Neural progenitor cell (in vitro differentiated cells): ENCODE measurements around the gene PIAS2. TPM values are rescaled to one million over a fixed set of nuclear protein-coding genes. Genes with fewer than 3 reads are reported as not detected.

Source experiments
- DNase-seq: peaks from one replicate; pipeline ENCODE4 v3.0.0-alpha.2; 2016; ENCODE audit warnings: low spot score
- H2AFZ ChIP-seq: fragments of 200-600 bp; sonication (generic); replicated peaks from 2 replicates; pipeline ENCODE4 v1.6.1; 2016; ENCODE audit warnings: antibody characterized with exemption
- H3F3A ChIP-seq: fragments of 200-600 bp; sonication (generic); 2 replicates; pipeline ENCODE4 v1.6.1; 2016; ENCODE audit warnings: antibody characterized with exemption, low read depth
- H3K27ac ChIP-seq: fragments of 200-600 bp; sonication (generic); 2 replicates; pipeline ENCODE4 v1.5.1; 2016; ENCODE audit warnings: mild to moderate bottlenecking
- H3K27me3 ChIP-seq: fragments of 200-600 bp; sonication (generic); 2 replicates; pipeline ENCODE4 v1.6.1; 2016; ENCODE audit warnings: mild to moderate bottlenecking, moderate library complexity
- H3K36me3 ChIP-seq: fragments of 200-600 bp; sonication (generic); 2 replicates; pipeline ENCODE4 v1.5.1; 2016
- H3K4me1 ChIP-seq: fragments of 200-600 bp; sonication (generic); 2 replicates; pipeline ENCODE4 v1.6.1; 2016; ENCODE audit warnings: mixed run types
- H3K4me2 ChIP-seq: fragments of 200-600 bp; sonication (generic); 2 replicates; pipeline ENCODE4 v1.6.1; 2016
- H3K4me3 ChIP-seq: fragments of 200-600 bp; sonication (generic); 2 replicates; pipeline ENCODE4 v1.5.1; 2016
- H3K79me2 ChIP-seq: fragments of 200-600 bp; sonication (generic); 2 replicates; pipeline ENCODE4 v1.6.1; 2016; ENCODE audit warnings: low read depth
- H3K9ac ChIP-seq: fragments of 200-600 bp; sonication (generic); 2 replicates; pipeline ENCODE4 v1.6.1; 2016
- H3K9me3 ChIP-seq: fragments of 200-600 bp; sonication (generic); 2 replicates; pipeline ENCODE4 v1.5.1; 2016; ENCODE audit warnings: low read depth
- H4K20me1 ChIP-seq: fragments of 200-600 bp; sonication (generic); 2 replicates; pipeline ENCODE4 v1.6.1; 2016; ENCODE audit warnings: low read depth
- H3K27ac Mint-ChIP-seq: 3 replicates; pipeline ENCODE4 v1.8.0; 2021; ENCODE audit warnings: mixed read lengths
- H3K27me3 Mint-ChIP-seq: 2 replicates; pipeline ENCODE4 v1.8.0; 2022; ENCODE audit warnings: low read depth, mild to moderate bottlenecking, inconsistent platforms, moderate library complexity, mixed read lengths; ENCODE audit not compliant: insufficient read depth
- H3K36me3 Mint-ChIP-seq: 3 replicates; pipeline ENCODE4 v1.8.0; 2021; ENCODE audit warnings: mixed read lengths
- H3K4me1 Mint-ChIP-seq: 3 replicates; pipeline ENCODE4 v1.8.0; 2021; ENCODE audit warnings: mixed read lengths
- H3K4me3 Mint-ChIP-seq: 3 replicates; pipeline ENCODE4 v1.8.0; 2021; ENCODE audit warnings: mild to moderate bottlenecking, moderate library complexity, mixed read lengths
- H3K9me3 Mint-ChIP-seq: 3 replicates; pipeline ENCODE4 v1.8.0; 2020; ENCODE audit warnings: mixed read lengths
- EZH2 ChIP-seq: fragments of 200-600 bp; sonication (generic); IDR thresholded peaks from 2 replicates; pipeline ENCODE4 v1.6.1; 2017; ENCODE audit warnings: antibody characterized with exemption, mild to moderate bottlenecking, moderate library complexity
- EZH2phosphoT487 ChIP-seq: fragments of 200-600 bp; sonication (generic); IDR thresholded peaks from 2 replicates; pipeline ENCODE4 v1.6.1; 2017; ENCODE audit warnings: antibody characterized with exemption
- total RNA-seq: library from RNA; depleted of rRNA; stranded (reverse); fragments of >200 nt; gene quantifications from 2 replicates; pipeline ENCODE4 v1.2.3, GENCODE V29; 2015; ENCODE audit warnings: low replicate concordance
- TF ChIP-seq, protein P1 (sequence below): fragments of 200-600 bp; sonication (generic); IDR thresholded peaks from 2 replicates; pipeline ENCODE4 v1.5.1; 2017; ENCODE audit warnings: antibody characterized with exemption, mild to moderate bottlenecking

The PIAS2 gene
- total RNA-seq, 1 donor from 2014 or later = 39.4 TPM

DNA sequence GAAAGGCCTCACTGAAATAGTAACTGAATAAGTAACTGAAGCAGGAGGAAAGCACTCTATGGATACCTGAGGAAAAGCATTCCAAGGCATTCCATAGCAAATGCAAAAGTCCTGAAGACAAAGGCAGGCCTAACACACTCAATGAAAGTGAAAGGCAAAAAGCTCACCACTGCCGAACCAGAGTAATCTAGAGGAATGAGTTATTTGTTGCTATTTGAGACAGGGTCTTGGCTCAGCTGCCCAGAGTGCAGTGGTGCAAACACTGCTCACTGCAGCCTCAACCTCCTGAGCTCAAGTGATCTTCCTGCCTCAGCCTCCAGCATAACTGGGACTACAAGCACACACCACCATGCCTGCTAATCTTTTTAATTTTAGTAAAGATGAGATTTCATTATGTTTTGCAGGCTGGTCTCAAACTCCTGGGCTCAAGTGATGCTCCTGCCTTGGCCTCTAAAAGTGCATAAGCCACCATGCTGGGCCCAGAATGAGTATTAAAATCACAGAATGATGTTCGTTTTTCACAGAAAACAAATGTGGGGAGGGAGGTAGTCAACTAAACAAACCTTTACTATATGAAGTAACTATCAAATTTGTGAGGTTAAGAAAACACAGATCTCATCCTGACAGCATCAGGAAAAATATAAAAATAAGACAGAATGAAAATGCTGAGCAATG lies 17.9 kb downstream of the PIAS2 start:
- H2AFZ ChIP-seq = no peak overlapping the region
- H3K4me2 ChIP-seq = peak overlapping the region; percentile 34
- no peaks in the 10 kb centered on the region for H4K20me1 ChIP-seq
- peaks cover 9% of the 10 kb centered on the region for H3K4me1 Mint-ChIP-seq
- no peak overlapping the region for H3K4me3 ChIP-seq
- TF ChIP-seq EZH2phosphoT487 = no peak
- no peak for TF ChIP-seq EZH2
- TF ChIP-seq, protein P1, sequence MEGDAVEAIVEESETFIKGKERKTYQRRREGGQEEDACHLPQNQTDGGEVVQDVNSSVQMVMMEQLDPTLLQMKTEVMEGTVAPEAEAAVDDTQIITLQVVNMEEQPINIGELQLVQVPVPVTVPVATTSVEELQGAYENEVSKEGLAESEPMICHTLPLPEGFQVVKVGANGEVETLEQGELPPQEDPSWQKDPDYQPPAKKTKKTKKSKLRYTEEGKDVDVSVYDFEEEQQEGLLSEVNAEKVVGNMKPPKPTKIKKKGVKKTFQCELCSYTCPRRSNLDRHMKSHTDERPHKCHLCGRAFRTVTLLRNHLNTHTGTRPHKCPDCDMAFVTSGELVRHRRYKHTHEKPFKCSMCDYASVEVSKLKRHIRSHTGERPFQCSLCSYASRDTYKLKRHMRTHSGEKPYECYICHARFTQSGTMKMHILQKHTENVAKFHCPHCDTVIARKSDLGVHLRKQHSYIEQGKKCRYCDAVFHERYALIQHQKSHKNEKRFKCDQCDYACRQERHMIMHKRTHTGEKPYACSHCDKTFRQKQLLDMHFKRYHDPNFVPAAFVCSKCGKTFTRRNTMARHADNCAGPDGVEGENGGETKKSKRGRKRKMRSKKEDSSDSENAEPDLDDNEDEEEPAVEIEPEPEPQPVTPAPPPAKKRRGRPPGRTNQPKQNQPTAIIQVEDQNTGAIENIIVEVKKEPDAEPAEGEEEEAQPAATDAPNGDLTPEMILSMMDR = no peak
- peak overlapping the region; percentile 91 for H3K27ac ChIP-seq
- H3K4me1 ChIP-seq = peaks cover 11% of the 10 kb centered on the region
- peaks cover 11% of the 10 kb centered on the region for H3F3A ChIP-seq
- H3K27me3 Mint-ChIP-seq = no peaks in the 10 kb centered on the region
- H3K9ac ChIP-seq = no peak overlapping the region
- DNase-seq = peak; percentile 70
- peaks cover 27% of the 10 kb centered on the region for H3K36me3 Mint-ChIP-seq
- no peaks in the 10 kb centered on the region for H3K36me3 ChIP-seq
- no peak overlapping the region for H3K27ac Mint-ChIP-seq
- H3K27me3 ChIP-seq = no peaks in the 10 kb centered on the region
- H3K9me3 Mint-ChIP-seq = peaks cover 19% of the 10 kb centered on the region
- H3K79me2 ChIP-seq = peaks cover 95% of the 10 kb centered on the region
- H3K4me3 Mint-ChIP-seq = no peak overlapping the region
- H3K9me3 ChIP-seq = no peaks in the 10 kb centered on the region

DNA sequence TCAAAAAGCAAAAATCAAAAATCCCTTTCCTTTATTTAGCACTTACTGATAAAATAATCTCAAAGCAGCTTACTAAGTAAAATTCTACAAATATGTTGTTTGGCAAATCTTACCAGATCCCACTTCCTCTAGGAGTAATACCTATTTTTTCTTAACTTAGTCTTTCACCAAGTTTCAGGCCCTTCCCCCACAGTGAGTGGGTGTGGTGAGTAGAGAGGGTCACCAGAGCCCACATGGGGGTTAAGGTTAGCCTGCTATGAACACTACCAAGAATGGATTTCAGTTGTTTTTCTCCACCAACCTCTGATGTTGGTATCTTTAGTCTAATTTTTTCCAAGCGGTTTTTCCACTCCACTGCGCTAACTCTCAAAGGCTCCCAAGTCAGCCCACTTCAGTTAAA lies 23.2 kb downstream of the PIAS2 start:
- Histone ChIP-seq H3K36me3 (peaks cover 10% of the 10 kb centered on the region), H4K20me1 (no peaks in the 10 kb centered on the region), H3K9ac (no peak overlapping the region), H3F3A (peaks cover 1% of the 10 kb centered on the region), H3K4me3 (no peak overlapping the region), H2AFZ (no peak overlapping the region), H3K9me3 (peaks cover 6% of the 10 kb centered on the region), H3K4me1 (peaks cover 3% of the 10 kb centered on the region), H3K79me2 (peaks cover 83% of the 10 kb centered on the region), H3K4me2 (no peak overlapping the region), H3K27ac (no peak overlapping the region), H3K27me3 (no peaks in the 10 kb centered on the region)
- DNase-seq = no peak
- Mint-ChIP-seq H3K27me3 (no peaks in the 10 kb centered on the region), H3K9me3 (peaks cover 15% of the 10 kb centered on the region), H3K4me1 (peaks cover 1% of the 10 kb centered on the region), H3K36me3 (peaks cover 41% of the 10 kb centered on the region), H3K27ac (no peak overlapping the region), H3K4me3 (no peak overlapping the region)
- no peak for TF ChIP-seq EZH2phosphoT487
- no peak for TF ChIP-seq EZH2
- TF ChIP-seq, protein P1 = no peak

DNA sequence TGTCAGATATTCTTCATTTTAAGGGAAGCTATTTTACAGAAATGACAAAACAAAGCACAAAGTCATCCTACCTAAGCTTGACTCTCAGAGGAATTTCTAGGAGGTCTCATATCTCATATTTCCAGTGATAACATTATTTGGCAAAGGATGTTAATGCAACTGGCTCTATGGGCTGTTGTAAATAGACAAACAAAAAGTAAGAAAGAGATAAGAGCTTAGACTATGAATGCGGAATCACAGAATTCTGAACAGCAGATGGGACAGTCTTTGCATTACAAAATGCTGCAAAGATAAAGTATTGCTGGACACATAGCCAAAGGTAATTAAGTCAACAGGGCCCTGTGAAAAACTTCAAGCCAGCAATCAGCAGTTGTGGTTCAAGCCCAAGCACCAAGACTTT lies 23.9 kb downstream of the PIAS2 start:
- Histone ChIP-seq H3K4me3 (no peak overlapping the region), H2AFZ (no peak overlapping the region), H3F3A (no peaks in the 10 kb centered on the region), H3K4me2 (no peak overlapping the region), H3K79me2 (peaks cover 82% of the 10 kb centered on the region), H3K9me3 (peaks cover 14% of the 10 kb centered on the region), H3K27me3 (no peaks in the 10 kb centered on the region), H3K36me3 (peaks cover 18% of the 10 kb centered on the region), H4K20me1 (no peaks in the 10 kb centered on the region), H3K27ac (no peak overlapping the region), H3K9ac (no peak overlapping the region), H3K4me1 (no peaks in the 10 kb centered on the region)
- no peak for DNase-seq
- no peaks in the 10 kb centered on the region for H3K27me3 Mint-ChIP-seq
- no peak overlapping the region for H3K27ac Mint-ChIP-seq
- H3K36me3 Mint-ChIP-seq = peaks cover 48% of the 10 kb centered on the region
- H3K4me3 Mint-ChIP-seq = no peak overlapping the region
- no peak for TF ChIP-seq EZH2phosphoT487
- TF ChIP-seq EZH2 = no peak
- TF ChIP-seq, protein P1 = no peak
- peaks cover 22% of the 10 kb centered on the region for H3K9me3 Mint-ChIP-seq
- H3K4me1 Mint-ChIP-seq = no peaks in the 10 kb centered on the region
